Ovary (tissue), 3 donors: ENCODE measurements around the gene MAP3K8.

ENCODE experiments used
- POLR2A ChIP-seq: fragments of 450-650 bp; IDR thresholded peaks from one replicate; pipeline ENCODE4 v1.6.1; 2017; ENCODE audit warnings: antibody characterized with exemption, mild to moderate bottlenecking, moderate library complexity
- TF ChIP-seq, protein P1 (sequence below), 3 donors: fragments of 450-650 bp in 2 of 3; fragments of 200-600 bp in 1 of 3; IDR thresholded peaks; one replicate each; pipeline versions ENCODE4 v1.5.1 to v1.8.0; 2016 to 2022; ENCODE audit warnings: antibody characterized with exemption in 3 of 3, mild to moderate bottlenecking in 1 of 3
- donor health status: DM: no; HTN: no; CAD: no.

DNA sequence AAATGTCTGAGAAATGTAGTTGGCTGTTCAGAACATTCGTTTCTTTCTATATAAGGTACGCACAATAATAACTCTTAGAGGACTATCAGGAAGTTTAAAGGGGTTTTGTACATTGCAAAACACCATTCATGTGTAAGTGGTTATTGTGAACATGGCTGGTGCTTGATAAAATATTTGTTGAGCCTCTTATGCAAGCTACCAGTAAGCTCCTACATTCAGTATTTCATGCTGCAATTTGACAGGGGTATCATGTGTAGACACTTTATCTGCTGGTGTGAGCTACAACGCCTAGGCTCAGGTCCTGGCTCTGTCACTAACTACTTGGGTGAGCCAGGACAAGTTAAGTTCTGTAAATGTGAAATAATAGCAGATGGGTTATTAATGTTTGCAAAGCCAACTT, 75.5 kb downstream of the MAP3K8 start:
- TF ChIP-seq, protein P1, sequence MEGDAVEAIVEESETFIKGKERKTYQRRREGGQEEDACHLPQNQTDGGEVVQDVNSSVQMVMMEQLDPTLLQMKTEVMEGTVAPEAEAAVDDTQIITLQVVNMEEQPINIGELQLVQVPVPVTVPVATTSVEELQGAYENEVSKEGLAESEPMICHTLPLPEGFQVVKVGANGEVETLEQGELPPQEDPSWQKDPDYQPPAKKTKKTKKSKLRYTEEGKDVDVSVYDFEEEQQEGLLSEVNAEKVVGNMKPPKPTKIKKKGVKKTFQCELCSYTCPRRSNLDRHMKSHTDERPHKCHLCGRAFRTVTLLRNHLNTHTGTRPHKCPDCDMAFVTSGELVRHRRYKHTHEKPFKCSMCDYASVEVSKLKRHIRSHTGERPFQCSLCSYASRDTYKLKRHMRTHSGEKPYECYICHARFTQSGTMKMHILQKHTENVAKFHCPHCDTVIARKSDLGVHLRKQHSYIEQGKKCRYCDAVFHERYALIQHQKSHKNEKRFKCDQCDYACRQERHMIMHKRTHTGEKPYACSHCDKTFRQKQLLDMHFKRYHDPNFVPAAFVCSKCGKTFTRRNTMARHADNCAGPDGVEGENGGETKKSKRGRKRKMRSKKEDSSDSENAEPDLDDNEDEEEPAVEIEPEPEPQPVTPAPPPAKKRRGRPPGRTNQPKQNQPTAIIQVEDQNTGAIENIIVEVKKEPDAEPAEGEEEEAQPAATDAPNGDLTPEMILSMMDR (IDR thresholded peaks at IDR 0.05) = no peak
- no peak for TF ChIP-seq POLR2A
